ENCODE data around the gene WDR7.

Gene WDR7

DNA sequence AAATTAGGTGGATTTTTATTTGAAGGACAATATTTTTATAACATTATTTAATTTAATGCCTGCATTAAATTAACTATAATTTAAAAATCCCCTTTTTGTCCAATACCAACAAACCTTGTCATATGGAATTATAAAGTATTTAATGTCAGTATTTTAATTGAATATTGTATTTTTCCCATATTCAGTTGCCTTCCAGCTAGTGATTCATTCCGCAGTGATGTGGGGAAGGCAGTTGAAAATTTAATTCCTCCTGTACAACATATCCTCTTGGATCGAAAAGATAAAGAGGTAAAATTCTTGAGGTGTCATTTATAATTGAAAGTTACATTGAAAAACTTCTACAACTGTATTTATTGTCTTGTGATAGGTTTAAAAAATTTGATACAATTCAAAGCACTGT, 40.4 kb downstream of the WDR7 start:
- H2AFZ ChIP-seq (ENCODE audit: low read depth, low read length), result no peak overlapping the region
- H3K4me2 ChIP-seq (ENCODE audit: low read length), result no peak overlapping the region
- no peak overlapping the region for H3K4me3 ChIP-seq (ENCODE audit: low read length)
- H3K36me3 ChIP-seq (replicated peaks; ENCODE audit: low read depth, low read length), result no peaks in the 10 kb centered on the region
- H3K27ac ChIP-seq (ENCODE audit: low read length), result no peak overlapping the region
- no peaks in the 10 kb centered on the region for H3K79me2 ChIP-seq (ENCODE audit: low read length)
- H3K9me3 ChIP-seq (ENCODE audit: insufficient read depth, low read length), result no peaks in the 10 kb centered on the region
- no peaks in the 10 kb centered on the region for H4K20me1 ChIP-seq (ENCODE audit: insufficient read depth, low read length)
- H3K27me3 ChIP-seq (ENCODE audit: low read depth, low read length), result no peaks in the 10 kb centered on the region
- no peak for TF ChIP-seq EZH2phosphoT487 (IDR thresholded peaks at IDR 0.05; ENCODE audit: low read depth)
- TF ChIP-seq, protein P1, sequence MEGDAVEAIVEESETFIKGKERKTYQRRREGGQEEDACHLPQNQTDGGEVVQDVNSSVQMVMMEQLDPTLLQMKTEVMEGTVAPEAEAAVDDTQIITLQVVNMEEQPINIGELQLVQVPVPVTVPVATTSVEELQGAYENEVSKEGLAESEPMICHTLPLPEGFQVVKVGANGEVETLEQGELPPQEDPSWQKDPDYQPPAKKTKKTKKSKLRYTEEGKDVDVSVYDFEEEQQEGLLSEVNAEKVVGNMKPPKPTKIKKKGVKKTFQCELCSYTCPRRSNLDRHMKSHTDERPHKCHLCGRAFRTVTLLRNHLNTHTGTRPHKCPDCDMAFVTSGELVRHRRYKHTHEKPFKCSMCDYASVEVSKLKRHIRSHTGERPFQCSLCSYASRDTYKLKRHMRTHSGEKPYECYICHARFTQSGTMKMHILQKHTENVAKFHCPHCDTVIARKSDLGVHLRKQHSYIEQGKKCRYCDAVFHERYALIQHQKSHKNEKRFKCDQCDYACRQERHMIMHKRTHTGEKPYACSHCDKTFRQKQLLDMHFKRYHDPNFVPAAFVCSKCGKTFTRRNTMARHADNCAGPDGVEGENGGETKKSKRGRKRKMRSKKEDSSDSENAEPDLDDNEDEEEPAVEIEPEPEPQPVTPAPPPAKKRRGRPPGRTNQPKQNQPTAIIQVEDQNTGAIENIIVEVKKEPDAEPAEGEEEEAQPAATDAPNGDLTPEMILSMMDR (IDR thresholded peaks at IDR 0.05; ENCODE audit: low read depth, low read length), result no peak
- H3K4me1 ChIP-seq (ENCODE audit: low read length), result no peaks in the 10 kb centered on the region
- H3K9ac ChIP-seq (ENCODE audit: low read length), result no peak overlapping the region

GRCh38 chr18:56696966-56697365, 45.8 kb downstream of the WDR7 start:
- Histone ChIP-seq H3K9ac (ENCODE audit: low read length) (no peak overlapping the region), H4K20me1 (ENCODE audit: insufficient read depth, low read length) (no peaks in the 10 kb centered on the region), H3K4me2 (ENCODE audit: low read length) (no peak overlapping the region), H3K27me3 (ENCODE audit: low read depth, low read length) (no peaks in the 10 kb centered on the region), H3K4me1 (ENCODE audit: low read length) (no peaks in the 10 kb centered on the region), H3K36me3 (replicated peaks; ENCODE audit: low read depth, low read length) (no peaks in the 10 kb centered on the region), H3K27ac (ENCODE audit: low read length) (no peak overlapping the region), H3K4me3 (ENCODE audit: low read length) (no peak overlapping the region), H3K9me3 (ENCODE audit: insufficient read depth, low read length) (no peaks in the 10 kb centered on the region), H2AFZ (ENCODE audit: low read depth, low read length) (no peak overlapping the region), H3K79me2 (ENCODE audit: low read length) (no peaks in the 10 kb centered on the region)
- no peak for TF ChIP-seq EZH2phosphoT487 (IDR thresholded peaks at IDR 0.05; ENCODE audit: low read depth)
- TF ChIP-seq, protein P1 (IDR thresholded peaks at IDR 0.05; ENCODE audit: low read depth, low read length), result no peak

DNA sequence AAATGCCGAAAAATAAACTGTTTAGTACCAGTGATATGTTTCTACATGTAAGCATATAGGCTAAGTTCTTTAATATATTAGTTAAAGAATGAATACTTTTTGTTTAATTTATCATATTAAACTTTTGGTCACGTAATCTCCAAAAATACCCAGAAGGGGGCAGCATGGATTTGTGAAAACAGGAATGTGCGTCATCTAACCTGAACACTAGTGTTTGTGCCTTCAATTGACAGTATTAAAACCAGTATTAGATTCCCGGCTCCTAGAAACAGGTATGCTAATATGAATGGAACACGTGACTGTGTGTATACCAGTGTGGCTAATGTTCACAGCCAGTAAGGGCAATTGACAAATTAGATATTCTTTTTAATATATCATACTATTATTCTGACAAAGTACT, 51.8 kb downstream of the WDR7 start:
- Histone ChIP-seq H3K79me2 (ENCODE audit: low read length) (no peaks in the 10 kb centered on the region), H3K4me1 (ENCODE audit: low read length) (peaks cover 5% of the 10 kb centered on the region), H3K4me2 (ENCODE audit: low read length) (peak overlapping the region; percentile 41), H2AFZ (ENCODE audit: low read depth, low read length) (no peak overlapping the region), H3K36me3 (replicated peaks; ENCODE audit: low read depth, low read length) (no peaks in the 10 kb centered on the region), H3K9me3 (ENCODE audit: insufficient read depth, low read length) (no peaks in the 10 kb centered on the region), H3K4me3 (ENCODE audit: low read length) (no peak overlapping the region), H3K27me3 (ENCODE audit: low read depth, low read length) (no peaks in the 10 kb centered on the region), H3K27ac (ENCODE audit: low read length) (no peak overlapping the region), H4K20me1 (ENCODE audit: insufficient read depth, low read length) (no peaks in the 10 kb centered on the region), H3K9ac (ENCODE audit: low read length) (no peak overlapping the region)
- TF ChIP-seq, protein P1 (IDR thresholded peaks at IDR 0.05; ENCODE audit: low read depth, low read length), result peak; percentile 80
- no peak for TF ChIP-seq EZH2phosphoT487 (IDR thresholded peaks at IDR 0.05; ENCODE audit: low read depth)

DNA sequence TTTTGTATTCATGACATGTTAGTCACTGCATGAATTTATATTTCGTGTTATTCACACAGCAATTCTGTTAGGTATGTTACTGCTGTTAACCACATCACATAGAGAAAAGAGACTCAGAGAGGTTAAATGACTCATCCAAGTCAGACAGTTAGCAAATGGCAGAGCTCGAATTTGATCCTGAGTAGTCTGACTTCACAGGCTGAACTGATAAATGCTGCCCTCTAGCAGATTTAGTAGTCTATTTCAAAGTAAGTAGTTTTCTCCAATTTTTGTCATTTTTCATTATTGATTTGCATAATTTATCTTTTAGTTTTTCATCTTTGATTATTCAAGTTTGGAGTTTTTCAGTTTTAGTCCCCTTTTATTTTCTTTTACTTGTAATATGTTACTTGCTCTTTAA, 58.3 kb downstream of the WDR7 start:
- no peaks in the 10 kb centered on the region for H3K27me3 ChIP-seq (ENCODE audit: low read depth, low read length)
- no peak overlapping the region for H3K4me3 ChIP-seq (ENCODE audit: low read length)
- H3K9ac ChIP-seq (ENCODE audit: low read length), result no peak overlapping the region
- no peaks in the 10 kb centered on the region for H3K9me3 ChIP-seq (ENCODE audit: insufficient read depth, low read length)
- H2AFZ ChIP-seq (ENCODE audit: low read depth, low read length), result no peak overlapping the region
- no peaks in the 10 kb centered on the region for H3K36me3 ChIP-seq (replicated peaks; ENCODE audit: low read depth, low read length)
- H3K4me1 ChIP-seq (ENCODE audit: low read length), result peaks cover 6% of the 10 kb centered on the region; the same call in 1 of the 2 replicates
- no peaks in the 10 kb centered on the region for H4K20me1 ChIP-seq (ENCODE audit: insufficient read depth, low read length)
- TF ChIP-seq, protein P1 (IDR thresholded peaks at IDR 0.05; ENCODE audit: low read depth, low read length), result peak; percentile 96
- TF ChIP-seq EZH2phosphoT487 (IDR thresholded peaks at IDR 0.05; ENCODE audit: low read depth), result no peak
- no peaks in the 10 kb centered on the region for H3K79me2 ChIP-seq (ENCODE audit: low read length)
- 0 out of 2 replicates have a peak overlapping the region, but pooled peaks have one; percentile 10 for H3K4me2 ChIP-seq (ENCODE audit: low read length)
- no peak overlapping the region for H3K27ac ChIP-seq (ENCODE audit: low read length)

All from OCI-LY3 (cell line).